Measurements from ENCODE around the gene MAP3K5. TPM values are rescaled to one million over a fixed set of nuclear protein-coding genes. Genes with fewer than 3 reads are reported as not detected.
"Not testable (repeated sequence)": the region's sequence is repeated elsewhere in the genome, so short reads cannot be mapped to it uniquely, and the experiment has no call there.

Gene MAP3K5
- total RNA-seq, 1 donor from 2014 or later = 21.6 TPM

- peak; percentile 55 for DNase-seq (ENCODE audit: low read depth)
Measured at GRCh38 chr6:136791296-136792094, 782 bp downstream of the MAP3K5 start.

GRCh38 chr6:136790411-136791295 lies 1.6 kb downstream of the MAP3K5 start:
- peak; percentile 35 for DNase-seq (ENCODE audit: low read depth)

GRCh38 chr6:136789440-136789839 lies 2.8 kb downstream of the MAP3K5 start:
- DNase-seq (ENCODE audit: low read depth) = not testable (repeated sequence)

GRCh38 chr6:136788069-136788902 lies 4.0 kb downstream of the MAP3K5 start:
- DNase-seq (ENCODE audit: low read depth) = peak; percentile 86

GRCh38 chr6:136787726-136788068 lies 4.6 kb downstream of the MAP3K5 start:
- no peak for DNase-seq (ENCODE audit: low read depth)

GRCh38 chr6:136786658-136787057 lies 5.6 kb downstream of the MAP3K5 start:
- DNase-seq (ENCODE audit: low read depth) = no peak

- DNase-seq (ENCODE audit: low read depth) = peak; percentile 43
Measured at GRCh38 chr6:136784910-136785746, 7.1 kb downstream of the MAP3K5 start.

- no peak for DNase-seq (ENCODE audit: low read depth)
Measured at GRCh38 chr6:136784271-136784664, 8.0 kb downstream of the MAP3K5 start.

GRCh38 chr6:136783495-136784270 lies 8.6 kb downstream of the MAP3K5 start:
- no peak for DNase-seq (ENCODE audit: low read depth)

- DNase-seq (ENCODE audit: low read depth) = no peak
Measured at GRCh38 chr6:136783021-136783420, 9.3 kb downstream of the MAP3K5 start.

GRCh38 chr6:136782021-136782770 lies 10.1 kb downstream of the MAP3K5 start:
- peak; percentile 77 for DNase-seq (ENCODE audit: low read depth)

GRCh38 chr6:136780972-136781371 lies 11.3 kb downstream of the MAP3K5 start:
- no peak for DNase-seq (ENCODE audit: low read depth)

GRCh38 chr6:136779682-136780081 lies 12.6 kb downstream of the MAP3K5 start:
- DNase-seq (ENCODE audit: low read depth) = no peak

GRCh38 chr6:136777651-136778050 lies 14.6 kb downstream of the MAP3K5 start:
- DNase-seq (ENCODE audit: low read depth) = no peak

- DNase-seq (ENCODE audit: low read depth) = peak; percentile 60
Measured at GRCh38 chr6:136775548-136775947, 16.7 kb downstream of the MAP3K5 start.

GRCh38 chr6:136775081-136775480 lies 17.2 kb downstream of the MAP3K5 start:
- DNase-seq (ENCODE audit: low read depth) = no peak

- peak; percentile 93 for DNase-seq (ENCODE audit: low read depth)
Measured at GRCh38 chr6:136774228-136775041, 17.8 kb downstream of the MAP3K5 start.

GRCh38 chr6:136773473-136773796 lies 18.8 kb downstream of the MAP3K5 start:
- no peak for DNase-seq (ENCODE audit: low read depth)

Measured in renal cortical epithelial cell (primary cell).